Measurements from ENCODE around the gene SGMS1.

- TF ChIP-seq REST (IDR thresholded peaks at IDR 0.05; ENCODE audit: insufficient read depth in 1 of 2, low read depth in 2 of 2, low read length in 2 of 2): no peak
- no peak for TF ChIP-seq POLR2AphosphoS5 (IDR thresholded peaks at IDR 0.05; ENCODE audit: low read depth, low read length)
- no peak for TF ChIP-seq TAF1 (IDR thresholded peaks at IDR 0.05; ENCODE audit: borderline replicate concordance, insufficient read depth, low read length)
These were observed 225.4 kb downstream of the SGMS1 start for GRCh38 chr10:50398381-50398780.
